Brain microvascular endothelial cell (primary cell): ENCODE measurements around the gene ZNF503.

Experiments
- DNase-seq: peaks from one replicate; pipeline ENCODE4 v3.0.0-alpha.2; 2020
- H3K27ac ChIP-seq: fragments of 250-450 bp; sonication (Bioruptor Pico); 2 replicates; pipeline ENCODE4 v1.5.1; 2020; ENCODE audit warnings: mild to moderate bottlenecking, moderate library complexity
- H3K27me3 ChIP-seq: fragments of 250-450 bp; sonication (Bioruptor Pico); replicated peaks from 2 replicates; pipeline ENCODE4 v1.5.1; 2020; ENCODE audit warnings: mild to moderate bottlenecking
- H3K36me3 ChIP-seq: fragments of 250-450 bp; sonication (Bioruptor Pico); replicated peaks from 2 replicates; pipeline ENCODE4 v1.5.1; 2020; ENCODE audit warnings: mild to moderate bottlenecking
- H3K4me3 ChIP-seq: 2 replicates; pipeline ENCODE4 v1.5.1; 2011; ENCODE audit warnings: low read depth, mild to moderate bottlenecking, control low read depth, low read length, moderate library complexity
- CTCF ChIP-seq: IDR thresholded peaks from 2 replicates; pipeline ENCODE4 v1.5.1; 2011; ENCODE audit warnings: low read depth, mild to moderate bottlenecking, moderate library complexity, low read length, control low read depth, inconsistent platforms; ENCODE audit errors: missing control alignments
- in situ Hi-C: cut with HindIII; loops from 2 replicates; pipeline ENCODE4 v1.10.0; 2017; ENCODE audit warnings: low sequenced_read_pairs, low pct_ligation_motif_present

Gene ZNF503

DNA sequence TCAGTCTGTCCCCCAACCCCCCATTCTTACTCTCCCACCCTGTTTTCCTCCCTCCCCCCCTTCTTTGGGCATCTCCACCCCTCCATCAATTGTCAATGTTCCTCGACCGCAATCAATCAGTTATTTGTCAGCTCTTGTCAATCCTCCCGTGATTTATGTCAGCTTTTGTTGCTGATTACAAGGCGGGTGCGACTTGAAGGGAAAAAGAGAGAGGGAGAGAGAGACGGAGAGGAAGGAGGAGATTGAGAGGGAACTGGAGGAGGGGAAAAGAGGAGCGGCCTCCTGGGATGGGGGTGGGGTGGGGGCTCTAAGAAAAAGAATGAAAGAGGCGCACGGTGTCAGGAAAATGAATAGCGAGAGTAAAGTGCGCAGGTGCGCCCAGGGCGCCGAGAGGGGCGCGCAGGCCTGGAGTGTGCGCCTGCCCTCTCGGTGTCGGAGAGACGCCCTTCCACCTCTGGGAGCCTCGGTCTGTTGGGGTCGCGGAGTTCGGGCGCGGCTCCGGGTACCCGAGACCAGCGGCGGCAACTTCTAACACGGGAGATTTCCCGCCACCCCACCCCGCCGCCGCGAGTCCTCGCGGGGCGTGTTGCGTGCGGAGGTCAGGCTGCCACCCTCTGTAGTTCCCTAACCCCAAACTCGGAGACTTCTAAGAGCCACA is 1.1 kb upstream of the ZNF503 start:
- H3K36me3 ChIP-seq, result no peaks in the 10 kb centered on the region
- peak overlapping the region; percentile 96 for H3K4me3 ChIP-seq
- in situ Hi-C loops, result no loop called here
- peaks cover 44% of the 10 kb centered on the region for H3K27me3 ChIP-seq
- no peak overlapping the region for H3K27ac ChIP-seq
- TF ChIP-seq CTCF, result no peak
- no peak for DNase-seq

DNA sequence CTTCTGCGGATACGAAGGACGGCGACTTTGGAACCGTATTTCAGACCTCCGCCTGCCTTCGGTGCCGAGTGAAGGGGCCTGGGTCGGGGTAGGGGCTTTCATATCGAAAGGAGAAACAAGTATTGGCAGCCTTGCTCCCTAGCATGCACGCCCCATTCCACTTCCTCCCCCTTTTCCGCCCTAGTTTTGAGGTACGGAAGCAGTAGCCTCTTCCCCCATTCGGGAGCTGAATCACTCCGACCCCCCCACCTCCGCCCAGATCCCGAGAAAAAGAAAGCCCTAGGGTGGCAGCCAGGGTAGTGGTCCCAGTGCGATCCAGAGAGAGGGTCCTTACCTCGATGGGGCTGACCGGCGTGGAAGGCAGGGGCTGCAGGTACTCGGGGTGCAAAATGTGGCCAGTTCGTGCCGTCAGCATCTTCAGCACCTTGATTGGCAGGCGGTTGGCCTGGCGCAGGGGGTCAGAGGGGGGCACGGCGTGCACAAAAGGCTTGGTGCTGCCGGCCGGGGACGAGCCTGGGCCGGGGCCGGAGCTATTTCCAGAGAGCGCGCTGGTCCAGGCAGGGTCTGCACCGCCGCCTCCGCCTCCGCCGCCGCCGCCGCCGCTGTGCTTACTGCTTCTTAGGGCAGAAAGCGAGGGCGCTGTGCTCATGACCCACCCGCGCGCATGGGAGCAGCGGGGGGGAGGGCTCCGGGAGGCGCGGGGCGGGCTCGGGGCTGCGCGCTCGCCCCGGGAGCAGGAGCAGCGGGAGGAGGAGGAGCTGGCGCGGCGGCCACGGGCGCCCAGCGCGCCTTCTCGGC is 594 bp downstream of the ZNF503 start:
- Histone ChIP-seq H3K27ac (peak overlapping the region; percentile 65), H3K4me3 (peak overlapping the region; percentile 96), H3K27me3 (peaks cover 40% of the 10 kb centered on the region), H3K36me3 (no peaks in the 10 kb centered on the region)
- in situ Hi-C loops, result no loop called here
- DNase-seq, result peak; percentile 45
- TF ChIP-seq CTCF, result no peak

GRCh38 chr10:75400163-75400770 is 1.3 kb downstream of the ZNF503 start:
- TF ChIP-seq CTCF, result no peak
- peak overlapping the region; percentile 65 for H3K27ac ChIP-seq
- in situ Hi-C loops, result no loop called here
- no peaks in the 10 kb centered on the region for H3K36me3 ChIP-seq
- peaks cover 39% of the 10 kb centered on the region for H3K27me3 ChIP-seq
- peak overlapping the region; percentile 96 for H3K4me3 ChIP-seq
- DNase-seq, result no peak

GRCh38 chr10:75399461-75400162 is 2.0 kb downstream of the ZNF503 start:
- H3K36me3 ChIP-seq, result no peaks in the 10 kb centered on the region
- in situ Hi-C loops, result no loop called here
- DNase-seq, result peak; percentile 65
- H3K27ac ChIP-seq, result no peak overlapping the region
- H3K27me3 ChIP-seq, result peaks cover 32% of the 10 kb centered on the region
- TF ChIP-seq CTCF, result peak; percentile 67
- peak overlapping the region; percentile 96 for H3K4me3 ChIP-seq

- Histone ChIP-seq H3K27ac (no peak overlapping the region), H3K27me3 (peaks cover 25% of the 10 kb centered on the region), H3K36me3 (no peaks in the 10 kb centered on the region), H3K4me3 (peak overlapping the region; percentile 96)
- TF ChIP-seq CTCF, result no peak
- in situ Hi-C loops, result no loop called here
- no peak for DNase-seq
Observed at GRCh38 chr10:75398692-75399460, 2.7 kb downstream of the ZNF503 start.
